Muscle of back (tissue), 11 donors: Measurements from ENCODE around the gene NFATC3. TPM values are rescaled to one million over a fixed set of nuclear protein-coding genes. Genes with fewer than 3 reads are reported as not detected.
A peak's percentile ranks its signal among the peaks of the same experiment; 100 is the strongest.

Experiments
- DNase-seq, 3 donors: peaks; one replicate each; pipeline versions ENCODE4 v3.0.0 to v3.0.0-alpha.2; 2013
- polyA plus RNA-seq, 10 donors: library from polyadenylated mRNA; unstranded; fragments of 120-200 nt; gene quantifications; one replicate each; pipeline ENCODE4 v1.2.1, GENCODE V29; 2013; ENCODE audit not compliant: insufficient read length in 10 of 10

NFATC3 gene
- polyA plus RNA-seq, 10 donors, result 24.3 to 30.9 (median 27.0) TPM

GRCh38 chr16:68246666-68247065 is 161.5 kb downstream of the NFATC3 start:
- DNase-seq, result no peak

- DNase-seq, result no peak
These were observed 162.2 kb downstream of the NFATC3 start for GRCh38 chr16:68247400-68247799.

GRCh38 chr16:68247932-68248331 is 162.8 kb downstream of the NFATC3 start:
- no peak for DNase-seq

GRCh38 chr16:68249371-68249770 is 164.2 kb downstream of the NFATC3 start:
- no peak for DNase-seq

- no peak for DNase-seq
These were observed 165.8 kb downstream of the NFATC3 start for GRCh38 chr16:68250951-68251350.

GRCh38 chr16:68251832-68252231 is 166.7 kb downstream of the NFATC3 start:
- DNase-seq, result no peak

- DNase-seq, result no peak
These were observed 167.2 kb downstream of the NFATC3 start for GRCh38 chr16:68252383-68252782.

- no peak for DNase-seq
These were observed 168.6 kb downstream of the NFATC3 start for GRCh38 chr16:68253721-68254120.

- DNase-seq, result no peak
These were observed 170.5 kb downstream of the NFATC3 start for GRCh38 chr16:68255712-68256111.

- DNase-seq, result peak in 1 of 3 donors; percentile 49
These were observed 172.2 kb downstream of the NFATC3 start for GRCh38 chr16:68257251-68257905.

- no peak for DNase-seq
These were observed 173.0 kb downstream of the NFATC3 start for GRCh38 chr16:68257906-68258800.

- DNase-seq, result no peak
These were observed 174.0 kb downstream of the NFATC3 start for GRCh38 chr16:68259007-68259825.

- DNase-seq, result no peak
These were observed 178.5 kb downstream of the NFATC3 start for GRCh38 chr16:68263559-68264127.

GRCh38 chr16:68264128-68265077 is 179.2 kb downstream of the NFATC3 start, which contains the start of gene SLC7A6:
Gene SLC7A6 (plus strand): TSS chr16:68264526. CDS start chr16:68274727, 10,201 bp downstream.
- peak; percentile 58 to 90 (median 73) for DNase-seq

GRCh38 chr16:68265078-68265920 is 180.1 kb downstream of the NFATC3 start:
- DNase-seq, result peak in 2 of 3 donors; percentile 39 to 69

- no peak for DNase-seq
These were observed 182.6 kb downstream of the NFATC3 start for GRCh38 chr16:68267612-68268405.

GRCh38 chr16:68269793-68270192 is 184.6 kb downstream of the NFATC3 start:
- DNase-seq, result no peak

- no peak for DNase-seq
These were observed 185.2 kb downstream of the NFATC3 start for GRCh38 chr16:68270353-68270752.
